Panc1 (cell line): ENCODE data around the gene LENEP. TPM values are rescaled to one million over a fixed set of nuclear protein-coding genes. Genes with fewer than 3 reads are reported as not detected.
A peak's percentile ranks its signal among the peaks of the same experiment; 100 is the strongest.

Source experiments
- ATAC-seq: fragments of 200-7000 bp; cut with Tn5 transposase; 2 replicates; pipeline ENCODE4 v1.9.1; 2020; ENCODE audit warnings: mild to moderate bottlenecking, moderate library complexity
- BruUV-seq: library from RNA; stranded (reverse); fragments of 400-500 nt; replicated peaks from 2 replicates; lab custom pipeline; 2021; lab: Mats Ljungman, UMichigan
- CTCF ChIA-PET: fragments of 300-600 bp; sonication (Branson Sonifier 250); formaldehyde crosslinking; loops from one replicate; lab custom pipeline; 2022; ENCODE audit warnings: antibody characterized with exemption; lab: Charles Lee
- POLR2A ChIA-PET: fragments of 300-600 bp; sonication (Branson Sonifier 250); formaldehyde crosslinking; loops from one replicate; lab custom pipeline; 2022; ENCODE audit warnings: antibody characterized with exemption; lab: Charles Lee
- DNase-seq: peaks from one replicate; pipeline ENCODE4 v3.0.0-alpha.2; 2010; ENCODE audit warnings: low read depth, low spot score
- H3K27ac ChIP-seq: 2 replicates; pipeline ENCODE4 v1.5.1; 2011; ENCODE audit warnings: mild to moderate bottlenecking, low read length, inconsistent platforms
- H3K27me3 ChIP-seq: fragments of 200-500 bp; sonication (Bioruptor generic); 2 replicates; pipeline ENCODE4 v1.6.0; 2014; ENCODE audit warnings: low read length, inconsistent platforms; ENCODE audit not compliant: control insufficient read depth, insufficient read depth
- H3K36me3 ChIP-seq: fragments of 200-500 bp; sonication (Bioruptor generic); 2 replicates; pipeline ENCODE4 v1.5.1; 2014; ENCODE audit warnings: inconsistent platforms, mild to moderate bottlenecking, low read length, moderate library complexity; ENCODE audit not compliant: control insufficient read depth, insufficient read depth
- H3K4me1 ChIP-seq: 2 replicates; pipeline ENCODE4 v1.5.1; 2011; ENCODE audit warnings: inconsistent platforms, mild to moderate bottlenecking, low read length, moderate library complexity; ENCODE audit not compliant: control insufficient read depth, insufficient read depth
- H3K4me3 ChIP-seq, 2 experiments: 2 replicates each; pipeline ENCODE4 v1.5.1; 2011 to 2012; ENCODE audit warnings: low read depth in 2 of 2, low read length in 2 of 2, mild to moderate bottlenecking in 2 of 2, inconsistent platforms in 1 of 2, moderate library complexity in 1 of 2
- H3K9me3 ChIP-seq: fragments of 200-500 bp; sonication (Bioruptor generic); 2 replicates; pipeline ENCODE4 v1.5.1; 2014; ENCODE audit warnings: low read depth, mild to moderate bottlenecking, inconsistent platforms, low read length, moderate library complexity; ENCODE audit not compliant: control insufficient read depth, insufficient read depth
- POLR2AphosphoS5 ChIP-seq: IDR thresholded peaks from 2 replicates; pipeline ENCODE4 v1.6.1; 2012; ENCODE audit warnings: mild to moderate bottlenecking, low read depth, low read length, moderate library complexity
- SIN3A ChIP-seq: IDR thresholded peaks from 2 replicates; pipeline ENCODE4 v1.6.1; 2012; ENCODE audit warnings: low read depth, mild to moderate bottlenecking, low read length, moderate library complexity, borderline replicate concordance; ENCODE audit not compliant: insufficient read depth
- TCF7L2 ChIP-seq: IDR thresholded peaks from 2 replicates; pipeline ENCODE4 v1.6.1; 2011; ENCODE audit warnings: mild to moderate bottlenecking, low read depth, low read length, inconsistent platforms
- in situ Hi-C: cut with HindIII; loops from 2 replicates; pipeline ENCODE4 v1.10.0; 2016; ENCODE audit warnings: low sequenced_read_pairs, low pct_unique_long_range_greater_than_20kb
- intact Hi-C: fragments of 100-400 bp; cut with micrococcal nuclease; formaldehyde crosslinking; loops from one replicate; pipeline ENCODE4 v1.10.0; 2022; ENCODE audit not compliant: unreplicated experiment
- total RNA-seq: library from RNA; stranded (reverse); gene quantifications from one replicate; pipeline ENCODE4 v1.2.1, GENCODE V29; 2021; ENCODE audit not compliant: unreplicated experiment
- TF ChIP-seq, protein P1 (sequence below), 2 experiments: IDR thresholded peaks; 2 replicates each; pipeline ENCODE4 v1.6.1; 2011 to 2012; ENCODE audit warnings: low read depth in 2 of 2, control low read depth in 1 of 2, low read length in 1 of 2, mild to moderate bottlenecking in 1 of 2, moderate library complexity in 1 of 2; ENCODE audit not compliant: insufficient read depth in 1 of 2
- TF ChIP-seq, protein P2 (sequence below): fragments of 450-650 bp; IDR thresholded peaks from 2 replicates; pipeline ENCODE4 v1.5.1; 2017; ENCODE audit warnings: mild to moderate bottlenecking

LENEP gene
- total RNA-seq, 1 experiment from 2014 or later = 0.67 TPM

DNA sequence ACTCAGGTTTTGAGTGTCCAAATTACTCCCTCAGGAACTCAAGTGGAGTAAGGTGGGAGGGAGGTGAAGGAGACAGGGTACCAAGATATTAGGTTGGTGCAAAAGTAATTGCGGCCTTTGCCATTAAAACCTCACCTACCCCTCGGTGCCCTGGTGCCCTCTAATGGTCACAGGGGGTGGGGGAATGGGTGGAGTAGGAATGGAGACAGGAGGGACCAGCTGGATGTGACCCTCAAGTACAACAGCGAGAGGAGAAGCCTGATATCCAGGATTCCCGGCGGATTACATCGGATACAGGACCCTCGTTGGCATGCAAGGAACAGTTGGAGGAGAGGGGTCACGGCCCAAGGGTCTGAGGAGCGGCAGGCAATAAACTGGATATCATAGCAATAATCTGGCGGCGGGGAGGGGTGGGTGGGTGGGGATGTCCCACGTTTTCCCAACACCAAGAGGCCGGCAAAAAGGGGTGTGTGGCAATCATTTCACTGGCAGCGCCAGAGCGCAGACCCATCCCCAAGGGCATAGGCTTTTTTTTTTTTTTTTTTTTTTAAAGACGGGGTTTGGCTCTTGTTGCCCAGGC lies 4.9 kb downstream of the LENEP start:
- in situ Hi-C loops = no loop called here
- CTCF ChIA-PET = interaction anchor here (0.6 to 1.3 kb wide), 4 partner anchors 14 to 51 kb away, joined by 3 to 7 read pairs (median 4); partner anchors contain the start of gene FLAD1
- intact Hi-C loops = no loop called here

DNA sequence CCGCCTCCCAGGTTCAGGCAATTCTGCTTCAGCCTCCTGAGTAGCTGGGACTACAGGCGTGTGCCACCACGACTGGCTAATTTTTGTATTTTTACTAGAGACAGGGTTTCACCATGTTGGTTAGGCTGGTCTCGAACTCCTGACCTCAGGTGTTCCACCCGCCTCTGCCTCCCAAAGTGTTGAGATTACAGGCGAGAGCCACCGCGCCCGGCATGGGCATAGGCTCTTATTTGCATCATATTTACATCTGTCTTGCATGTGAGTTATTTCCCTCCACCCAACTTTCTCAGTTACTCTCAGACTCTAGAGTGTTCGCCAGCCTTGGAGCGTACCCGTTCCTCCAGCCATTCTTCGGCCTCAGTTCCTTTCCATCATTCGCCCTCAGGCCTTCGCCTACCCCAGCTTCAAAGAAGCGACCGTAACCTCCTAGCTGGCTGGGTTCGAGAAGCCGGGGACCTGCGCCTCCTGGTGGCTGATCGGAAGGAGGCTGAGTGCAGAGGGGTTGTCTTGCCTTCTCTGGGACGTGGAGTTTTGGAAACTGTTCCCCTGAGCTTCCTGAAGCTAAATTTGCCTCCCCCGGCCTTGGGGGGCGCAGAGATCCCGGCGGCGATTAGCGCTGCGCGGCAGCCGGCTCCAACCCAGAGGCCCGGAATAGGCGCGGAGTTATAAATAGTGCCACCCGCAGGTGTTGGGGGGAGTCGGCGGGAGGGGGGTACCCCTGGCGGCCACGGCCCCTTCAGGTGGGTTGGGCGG lies 5.6 kb downstream of the LENEP start:
- no TSS peak for BruUV-seq
- Histone ChIP-seq H3K9me3 (no peaks in the 10 kb centered on the region), H3K27ac (peak overlapping the region; percentile 29; the same call in 1 of the 2 replicates), H3K27me3 (no peaks in the 10 kb centered on the region), H3K36me3 (peaks cover 3% of the 10 kb centered on the region; the same call in 1 of the 2 replicates), H3K4me3 (peak overlapping the region; percentile 11 to 41; a peak in 3 of 4 replicates), H3K4me1 (peaks cover 11% of the 10 kb centered on the region)
- in situ Hi-C loops (no loop called here), intact Hi-C loops (no loop called here)
- ATAC-seq = no peak
- TF ChIP-seq, protein P1, sequence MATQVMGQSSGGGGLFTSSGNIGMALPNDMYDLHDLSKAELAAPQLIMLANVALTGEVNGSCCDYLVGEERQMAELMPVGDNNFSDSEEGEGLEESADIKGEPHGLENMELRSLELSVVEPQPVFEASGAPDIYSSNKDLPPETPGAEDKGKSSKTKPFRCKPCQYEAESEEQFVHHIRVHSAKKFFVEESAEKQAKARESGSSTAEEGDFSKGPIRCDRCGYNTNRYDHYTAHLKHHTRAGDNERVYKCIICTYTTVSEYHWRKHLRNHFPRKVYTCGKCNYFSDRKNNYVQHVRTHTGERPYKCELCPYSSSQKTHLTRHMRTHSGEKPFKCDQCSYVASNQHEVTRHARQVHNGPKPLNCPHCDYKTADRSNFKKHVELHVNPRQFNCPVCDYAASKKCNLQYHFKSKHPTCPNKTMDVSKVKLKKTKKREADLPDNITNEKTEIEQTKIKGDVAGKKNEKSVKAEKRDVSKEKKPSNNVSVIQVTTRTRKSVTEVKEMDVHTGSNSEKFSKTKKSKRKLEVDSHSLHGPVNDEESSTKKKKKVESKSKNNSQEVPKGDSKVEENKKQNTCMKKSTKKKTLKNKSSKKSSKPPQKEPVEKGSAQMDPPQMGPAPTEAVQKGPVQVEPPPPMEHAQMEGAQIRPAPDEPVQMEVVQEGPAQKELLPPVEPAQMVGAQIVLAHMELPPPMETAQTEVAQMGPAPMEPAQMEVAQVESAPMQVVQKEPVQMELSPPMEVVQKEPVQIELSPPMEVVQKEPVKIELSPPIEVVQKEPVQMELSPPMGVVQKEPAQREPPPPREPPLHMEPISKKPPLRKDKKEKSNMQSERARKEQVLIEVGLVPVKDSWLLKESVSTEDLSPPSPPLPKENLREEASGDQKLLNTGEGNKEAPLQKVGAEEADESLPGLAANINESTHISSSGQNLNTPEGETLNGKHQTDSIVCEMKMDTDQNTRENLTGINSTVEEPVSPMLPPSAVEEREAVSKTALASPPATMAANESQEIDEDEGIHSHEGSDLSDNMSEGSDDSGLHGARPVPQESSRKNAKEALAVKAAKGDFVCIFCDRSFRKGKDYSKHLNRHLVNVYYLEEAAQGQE (IDR thresholded peaks at IDR 0.05; ENCODE audit: insufficient read depth in 1 of 2, low read depth in 2 of 2, low read length in 1 of 2) = no peak
- TF ChIP-seq POLR2AphosphoS5 (0 out of 2 replicates have a peak, but pooled peaks have one; percentile 38), TCF7L2 (peak; percentile 86), SIN3A (no peak)
- TF ChIP-seq, protein P2, sequence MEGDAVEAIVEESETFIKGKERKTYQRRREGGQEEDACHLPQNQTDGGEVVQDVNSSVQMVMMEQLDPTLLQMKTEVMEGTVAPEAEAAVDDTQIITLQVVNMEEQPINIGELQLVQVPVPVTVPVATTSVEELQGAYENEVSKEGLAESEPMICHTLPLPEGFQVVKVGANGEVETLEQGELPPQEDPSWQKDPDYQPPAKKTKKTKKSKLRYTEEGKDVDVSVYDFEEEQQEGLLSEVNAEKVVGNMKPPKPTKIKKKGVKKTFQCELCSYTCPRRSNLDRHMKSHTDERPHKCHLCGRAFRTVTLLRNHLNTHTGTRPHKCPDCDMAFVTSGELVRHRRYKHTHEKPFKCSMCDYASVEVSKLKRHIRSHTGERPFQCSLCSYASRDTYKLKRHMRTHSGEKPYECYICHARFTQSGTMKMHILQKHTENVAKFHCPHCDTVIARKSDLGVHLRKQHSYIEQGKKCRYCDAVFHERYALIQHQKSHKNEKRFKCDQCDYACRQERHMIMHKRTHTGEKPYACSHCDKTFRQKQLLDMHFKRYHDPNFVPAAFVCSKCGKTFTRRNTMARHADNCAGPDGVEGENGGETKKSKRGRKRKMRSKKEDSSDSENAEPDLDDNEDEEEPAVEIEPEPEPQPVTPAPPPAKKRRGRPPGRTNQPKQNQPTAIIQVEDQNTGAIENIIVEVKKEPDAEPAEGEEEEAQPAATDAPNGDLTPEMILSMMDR = peak; percentile 98
- no peak for DNase-seq
- ChIA-PET CTCF (interaction anchor here (0.6 to 1.3 kb wide), 5 partner anchors 13 to 54 kb away, joined by 3 to 7 read pairs (median 5); partner anchors contain the start of gene FLAD1), POLR2A (no interaction called here)

More for the DNA sequence above, 4.9 kb downstream of the LENEP start:
- no peak overlapping the region for H3K27ac ChIP-seq
- TF ChIP-seq, protein P2 = peak; percentile 9; the same call in 1 of the 2 replicates
- TF ChIP-seq SIN3A = no peak
- DNase-seq = no peak
- POLR2A ChIA-PET = no interaction called here
- no peaks in the 10 kb centered on the region for H3K27me3 ChIP-seq
- H3K4me3 ChIP-seq = no peak overlapping the region
- H3K4me1 ChIP-seq = peaks cover 11% of the 10 kb centered on the region
- peaks cover 3% of the 10 kb centered on the region; the same call in 1 of the 2 replicates for H3K36me3 ChIP-seq
- H3K9me3 ChIP-seq = no peaks in the 10 kb centered on the region
- ATAC-seq = no peak
- no TSS peak for BruUV-seq
